ENCODE data around the gene CCDC188.

Gene CCDC188

GRCh38 chr22:20132686-20133246, 18.1 kb downstream of the CCDC188 start:
- DNase-seq (ENCODE audit: low spot score), result no peak

- DNase-seq (ENCODE audit: low spot score), result no peak
These were observed 18.8 kb downstream of the CCDC188 start for GRCh38 chr22:20131859-20132685.

GRCh38 chr22:20131597-20131858, 19.3 kb downstream of the CCDC188 start, which contains the start of gene ZDHHC8:
TSS of gene ZDHHC8 (plus strand) at chr22:20131804. CDS start at chr22:20131948, 144 bp downstream.
- DNase-seq (ENCODE audit: low spot score), result no peak

GRCh38 chr22:20130731-20131596, 19.9 kb downstream of the CCDC188 start:
- DNase-seq (ENCODE audit: low spot score), result peak; percentile 43

GRCh38 chr22:20130319-20130718, 20.5 kb downstream of the CCDC188 start:
- DNase-seq (ENCODE audit: low spot score), result peak; percentile 46

GRCh38 chr22:20129747-20130014, 21.2 kb downstream of the CCDC188 start:
- DNase-seq (ENCODE audit: low spot score), result no peak

- DNase-seq (ENCODE audit: low spot score), result peak; percentile 35
These were observed 21.7 kb downstream of the CCDC188 start for GRCh38 chr22:20128902-20129746.

- no peak for DNase-seq (ENCODE audit: low spot score)
These were observed 22.3 kb downstream of the CCDC188 start for GRCh38 chr22:20128619-20128901.

- DNase-seq (ENCODE audit: low spot score), result no peak
These were observed 22.8 kb downstream of the CCDC188 start for GRCh38 chr22:20127869-20128618.

- DNase-seq (ENCODE audit: low spot score), result no peak
These were observed 23.5 kb downstream of the CCDC188 start for GRCh38 chr22:20127318-20127868.

GRCh38 chr22:20126284-20127029, 24.4 kb downstream of the CCDC188 start:
- DNase-seq (ENCODE audit: low spot score), result no peak

GRCh38 chr22:20125201-20126174, 25.4 kb downstream of the CCDC188 start:
- DNase-seq (ENCODE audit: low spot score), result no peak

- no peak for DNase-seq (ENCODE audit: low spot score)
These were observed 26.6 kb downstream of the CCDC188 start for GRCh38 chr22:20124083-20124787.

GRCh38 chr22:20123366-20124082, 27.3 kb downstream of the CCDC188 start:
- no peak for DNase-seq (ENCODE audit: low spot score)

- DNase-seq (ENCODE audit: low spot score), result no peak
These were observed 28.9 kb downstream of the CCDC188 start for GRCh38 chr22:20121856-20122415.

GRCh38 chr22:20118300-20119020, 32.4 kb downstream of the CCDC188 start:
- DNase-seq (ENCODE audit: low spot score), result no peak
